Endothelial cell of umbilical vein (primary cell): Measurements from ENCODE around the gene ITIH4.

ENCODE experiments used
- EZH2 ChIP-seq: IDR thresholded peaks from 2 replicates; pipeline ENCODE4 v1.6.1; 2012; ENCODE audit warnings: borderline replicate concordance, low read depth, mild to moderate bottlenecking, moderate library complexity, low read length, inconsistent platforms; ENCODE audit not compliant: severe bottlenecking
- MYC ChIP-seq: IDR thresholded peaks from one replicate; pipeline ENCODE4 v1.6.1; 2011; ENCODE audit warnings: mild to moderate bottlenecking, low read depth, low read length
- POLR2A ChIP-seq: IDR thresholded peaks from 2 replicates; pipeline ENCODE4 v1.6.1; 2012; ENCODE audit warnings: low read depth, mild to moderate bottlenecking, control low read depth, low read length
- POLR2AphosphoS5 ChIP-seq: IDR thresholded peaks from 2 replicates; pipeline ENCODE4 v1.6.1; 2012; ENCODE audit warnings: low read depth, mild to moderate bottlenecking, control low read depth, low read length, moderate library complexity; ENCODE audit not compliant: insufficient read depth
- TF ChIP-seq, protein P1 (sequence below), 2 donors: IDR thresholded peaks; 1 replicate in 1 of 2; 2 replicates in 1 of 2; pipeline ENCODE4 v1.5.1; 2011; ENCODE audit warnings: low read length in 2 of 2, mild to moderate bottlenecking in 2 of 2, moderate library complexity in 2 of 2, control low read depth in 1 of 2, inconsistent platforms in 1 of 2, low read depth in 1 of 2; ENCODE audit not compliant: insufficient read depth in 1 of 2; ENCODE audit errors: extremely low read depth in 1 of 2
- TF ChIP-seq, protein P2 (sequence below): IDR thresholded peaks from 2 replicates; pipeline ENCODE4 v1.6.1; 2011; ENCODE audit not compliant: insufficient read depth, insufficient read length

DNA sequence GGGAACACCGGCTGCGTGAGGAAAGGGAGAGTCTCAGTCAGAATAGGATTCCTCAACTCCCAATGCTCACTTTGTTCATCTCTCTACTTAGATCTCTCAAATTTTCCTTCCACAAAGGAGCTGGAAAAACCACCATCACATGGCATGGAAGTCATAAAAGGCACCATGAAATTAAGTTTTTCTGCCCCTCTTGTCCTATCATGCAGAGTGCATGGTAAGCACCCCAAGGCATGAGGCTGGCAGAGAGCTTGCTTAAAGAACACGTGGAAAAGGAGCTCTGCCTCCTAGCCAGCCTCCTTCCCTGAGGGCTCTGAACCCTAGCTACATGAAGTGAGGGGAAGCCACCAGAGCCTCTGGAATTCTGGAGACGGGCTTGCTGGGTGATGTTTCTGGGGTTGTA is 49.1 kb upstream of the ITIH4 start:
- TF ChIP-seq, protein P1, sequence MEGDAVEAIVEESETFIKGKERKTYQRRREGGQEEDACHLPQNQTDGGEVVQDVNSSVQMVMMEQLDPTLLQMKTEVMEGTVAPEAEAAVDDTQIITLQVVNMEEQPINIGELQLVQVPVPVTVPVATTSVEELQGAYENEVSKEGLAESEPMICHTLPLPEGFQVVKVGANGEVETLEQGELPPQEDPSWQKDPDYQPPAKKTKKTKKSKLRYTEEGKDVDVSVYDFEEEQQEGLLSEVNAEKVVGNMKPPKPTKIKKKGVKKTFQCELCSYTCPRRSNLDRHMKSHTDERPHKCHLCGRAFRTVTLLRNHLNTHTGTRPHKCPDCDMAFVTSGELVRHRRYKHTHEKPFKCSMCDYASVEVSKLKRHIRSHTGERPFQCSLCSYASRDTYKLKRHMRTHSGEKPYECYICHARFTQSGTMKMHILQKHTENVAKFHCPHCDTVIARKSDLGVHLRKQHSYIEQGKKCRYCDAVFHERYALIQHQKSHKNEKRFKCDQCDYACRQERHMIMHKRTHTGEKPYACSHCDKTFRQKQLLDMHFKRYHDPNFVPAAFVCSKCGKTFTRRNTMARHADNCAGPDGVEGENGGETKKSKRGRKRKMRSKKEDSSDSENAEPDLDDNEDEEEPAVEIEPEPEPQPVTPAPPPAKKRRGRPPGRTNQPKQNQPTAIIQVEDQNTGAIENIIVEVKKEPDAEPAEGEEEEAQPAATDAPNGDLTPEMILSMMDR (IDR thresholded peaks at IDR 0.05; ENCODE audit: extremely low read depth in 1 of 2, insufficient read depth in 1 of 2, low read depth in 1 of 2, low read length in 2 of 2) = no peak
- TF ChIP-seq POLR2A (no peak), MYC (no peak), POLR2AphosphoS5 (no peak), EZH2 (no peak)
- TF ChIP-seq, protein P2, sequence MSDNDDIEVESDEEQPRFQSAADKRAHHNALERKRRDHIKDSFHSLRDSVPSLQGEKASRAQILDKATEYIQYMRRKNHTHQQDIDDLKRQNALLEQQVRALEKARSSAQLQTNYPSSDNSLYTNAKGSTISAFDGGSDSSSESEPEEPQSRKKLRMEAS = no peak
